H9 (cell line): Measurements from ENCODE around the gene TLE4. TPM values are rescaled to one million over a fixed set of nuclear protein-coding genes. Genes with fewer than 3 reads are reported as not detected.

Experiments
- DNase-seq: peaks from one replicate; pipeline ENCODE4 v3.0.0-alpha.2; 2017
- H2AFZ ChIP-seq: one replicate; pipeline ENCODE4 v1.6.1; 2013; ENCODE audit warnings: mild to moderate bottlenecking, low read length, control low read depth, moderate library complexity
- H2AK5ac ChIP-seq: 2 replicates; pipeline ENCODE4 v1.6.1; 2013; ENCODE audit warnings: low read length, control low read depth, mixed read lengths; ENCODE audit not compliant: insufficient read length
- H2BK120ac ChIP-seq: one replicate; pipeline ENCODE4 v1.6.1; 2013; ENCODE audit warnings: low read depth, mild to moderate bottlenecking, low read length, control low read depth, inconsistent platforms; ENCODE audit not compliant: poor library complexity, severe bottlenecking
- H2BK12ac ChIP-seq: 2 replicates; pipeline ENCODE4 v1.6.1; 2013; ENCODE audit warnings: low read length, control low read depth, mixed read lengths, low read depth; ENCODE audit not compliant: insufficient read length
- H2BK15ac ChIP-seq: 2 replicates; pipeline ENCODE4 v1.6.1; 2013; ENCODE audit warnings: low read depth, low read length, control low read depth
- H2BK20ac ChIP-seq: one replicate; pipeline ENCODE4 v1.6.1; 2013; ENCODE audit warnings: low read depth, mild to moderate bottlenecking, low read length, control low read depth, inconsistent platforms; ENCODE audit not compliant: poor library complexity, severe bottlenecking
- H2BK5ac ChIP-seq: 2 replicates; pipeline ENCODE4 v1.6.1; 2013; ENCODE audit warnings: low read length, control low read depth, mixed read lengths; ENCODE audit not compliant: insufficient read length
- H3K14ac ChIP-seq: 2 replicates; pipeline ENCODE4 v1.6.1; 2013; ENCODE audit warnings: low read length, control low read depth; ENCODE audit not compliant: insufficient read depth
- H3K18ac ChIP-seq: 2 replicates; pipeline ENCODE4 v1.6.1; 2013; ENCODE audit warnings: low read depth, mild to moderate bottlenecking, mixed read lengths, low read length, control low read depth; ENCODE audit not compliant: insufficient read length
- H3K23ac ChIP-seq: 2 replicates; pipeline ENCODE4 v1.6.1; 2013; ENCODE audit warnings: low read length, control low read depth, mixed read lengths, low read depth; ENCODE audit not compliant: insufficient read length
- H3K23me2 ChIP-seq: 2 replicates; pipeline ENCODE4 v1.6.1; 2013; ENCODE audit warnings: low read depth, mild to moderate bottlenecking, mixed read lengths, low read length, control low read depth; ENCODE audit not compliant: insufficient read length, poor library complexity, severe bottlenecking
- H3K27ac ChIP-seq: 2 replicates; pipeline ENCODE4 v1.5.1; 2013; ENCODE audit warnings: low read length, control low read depth, mixed read lengths, low read depth; ENCODE audit not compliant: insufficient read length
- H3K27me3 ChIP-seq: 2 replicates; pipeline ENCODE4 v1.6.1; 2013; ENCODE audit warnings: low read length, control low read depth, inconsistent platforms; ENCODE audit not compliant: insufficient read depth
- H3K4ac ChIP-seq: 2 replicates; pipeline ENCODE4 v1.6.1; 2013; ENCODE audit warnings: low read depth, mild to moderate bottlenecking, control low read depth, inconsistent platforms, low read length, moderate library complexity
- H3K4me1 ChIP-seq: 2 replicates; pipeline ENCODE4 v1.6.1; 2013; ENCODE audit warnings: low read length, control low read depth, inconsistent platforms; ENCODE audit not compliant: insufficient read depth
- H3K4me2 ChIP-seq: 2 replicates; pipeline ENCODE4 v1.6.1; 2013; ENCODE audit warnings: low read length, control low read depth, mixed read lengths; ENCODE audit not compliant: insufficient read length, insufficient read depth
- H3K56ac ChIP-seq: 2 replicates; pipeline ENCODE4 v1.6.1; 2013; ENCODE audit warnings: low read depth, mild to moderate bottlenecking, mixed read lengths, low read length, control low read depth; ENCODE audit not compliant: insufficient read length
- H3K79me1 ChIP-seq: 2 replicates; pipeline ENCODE4 v1.6.1; 2013; ENCODE audit warnings: low read depth, mild to moderate bottlenecking, moderate library complexity, low read length, control low read depth, inconsistent platforms; ENCODE audit not compliant: insufficient read depth, poor library complexity, severe bottlenecking
- H3K79me2 ChIP-seq: 2 replicates; pipeline ENCODE4 v1.6.1; 2013; ENCODE audit warnings: low read length, control low read depth, inconsistent platforms; ENCODE audit not compliant: insufficient read depth
- H3K9ac ChIP-seq: 2 replicates; pipeline ENCODE4 v1.6.1; 2013; ENCODE audit warnings: low read length, control low read depth, mixed read lengths; ENCODE audit not compliant: insufficient read length; ENCODE audit errors: extremely low read depth
- H3K9me3 ChIP-seq: one replicate; pipeline ENCODE4 v1.6.1; 2013; ENCODE audit warnings: low read depth, low read length, inconsistent platforms; ENCODE audit not compliant: control insufficient read depth
- H3T11ph ChIP-seq: one replicate; pipeline ENCODE4 v1.6.1; 2013; ENCODE audit warnings: mild to moderate bottlenecking, low read length, control low read depth, inconsistent platforms
- H4K20me1 ChIP-seq: one replicate; pipeline ENCODE4 v1.6.1; 2013; ENCODE audit not compliant: control insufficient read depth, insufficient read length, insufficient read depth
- H4K5ac ChIP-seq: 2 replicates; pipeline ENCODE4 v1.6.1; 2013; ENCODE audit warnings: low read depth, mild to moderate bottlenecking, mixed read lengths, low read length, control low read depth; ENCODE audit not compliant: insufficient read length
- H4K8ac ChIP-seq: replicated peaks from 2 replicates; pipeline ENCODE4 v1.6.1; 2013; ENCODE audit warnings: low read length, control low read depth, mixed read lengths, low read depth; ENCODE audit not compliant: insufficient read length
- H4K91ac ChIP-seq: 2 replicates; pipeline ENCODE4 v1.6.1; 2013; ENCODE audit warnings: low read depth, mild to moderate bottlenecking, moderate library complexity, mixed read lengths, low read length, control low read depth; ENCODE audit not compliant: insufficient read length
- H3K27ac Mint-ChIP-seq, 3 experiments: 2 replicates in 2 of 3; 3 replicates in 1 of 3; pipeline ENCODE4 v1.8.0; 2020 to 2021; ENCODE audit warnings: mixed read lengths in 3 of 3, mild to moderate bottlenecking in 1 of 3, moderate library complexity in 1 of 3
- H3K27me3 Mint-ChIP-seq: 2 replicates; pipeline ENCODE4 v1.8.0; 2021; ENCODE audit warnings: low read depth, mild to moderate bottlenecking, moderate library complexity, mixed read lengths
- H3K36me3 Mint-ChIP-seq, 3 experiments: 2 replicates in 2 of 3; 3 replicates in 1 of 3; pipeline ENCODE4 v1.8.0; 2020 to 2021; ENCODE audit warnings: low read depth in 3 of 3, mixed read lengths in 3 of 3; ENCODE audit not compliant: insufficient read depth in 1 of 3
- H3K4me1 Mint-ChIP-seq, 2 experiments: 2 replicates each; pipeline ENCODE4 v1.8.0; 2020; ENCODE audit warnings: mixed read lengths in 2 of 2
- H3K4me3 Mint-ChIP-seq, 2 experiments: 2 replicates in 1 of 2; 3 replicates in 1 of 2; pipeline ENCODE4 v1.8.0; 2020 to 2021; ENCODE audit warnings: mild to moderate bottlenecking in 2 of 2, mixed read lengths in 2 of 2, moderate library complexity in 1 of 2
- H3K9me3 Mint-ChIP-seq, 2 experiments: 2 replicates in 1 of 2; 3 replicates in 1 of 2; pipeline ENCODE4 v1.8.0; 2020; ENCODE audit warnings: mild to moderate bottlenecking in 2 of 2, mixed read lengths in 2 of 2, moderate library complexity in 1 of 2
- CTCF ChIP-seq: fragments of 200-600 bp; sonication (generic); conservative IDR thresholded peaks from 3 replicates; pipeline ENCODE4 v1.8.0; 2021; ENCODE audit warnings: antibody characterized with exemption, mild to moderate bottlenecking
- WGBS: extraction: QIAGEN DNeasy Blood & Tissue Kit; methylation state at CpG from one replicate; pipeline ENCODE4 v1.1.7; 2013; ENCODE audit warnings: missing lambda C conversion rate, low lambda C conversion rate, mixed read lengths; ENCODE audit not compliant: insufficient read length; ENCODE audit errors: extremely low coverage; 5-methylcytosine and 5-hydroxymethylcytosine counted together
- total RNA-seq: library from RNA; stranded (reverse); gene quantifications from 2 replicates; pipeline ENCODE4 v1.2.1, GENCODE V29; 2021

The TLE4 gene
- total RNA-seq, 1 experiment from 2014 or later = 35.1 TPM

- H3K23me2 ChIP-seq = no peaks in the 10 kb centered on the region
- H3K23ac ChIP-seq = no peak overlapping the region
- no peak overlapping the region for H4K8ac ChIP-seq
- no peak overlapping the region for H3T11ph ChIP-seq
- WGBS = no CpG with 5 or more reads among the region's 4 CpGs
- no peaks in the 10 kb centered on the region for H4K20me1 ChIP-seq
- Mint-ChIP-seq H3K4me1 (peaks cover 26 to 27% of the 10 kb centered on the region in 2 experiments), H3K36me3 (peaks cover 2 to 13% (median 12%) of the 10 kb centered on the region in 3 experiments; a peak in 4 of 7 replicates), H3K9me3 (no peaks in the 10 kb centered on the region), H3K4me3 (no peak overlapping the region), H3K27me3 (no peaks in the 10 kb centered on the region), H3K27ac (no peak overlapping the region)
- H2BK120ac ChIP-seq = no peak overlapping the region
- no peak for DNase-seq
- H3K56ac ChIP-seq = no peak overlapping the region
- H2BK12ac ChIP-seq = no peak overlapping the region
- H3K4me1 ChIP-seq = peaks cover 4% of the 10 kb centered on the region; the same call in 1 of the 2 replicates
- no peak for TF ChIP-seq CTCF
- H4K91ac ChIP-seq = no peak overlapping the region
- no peak overlapping the region for H3K14ac ChIP-seq
- no peak overlapping the region for H3K4me2 ChIP-seq
- H4K5ac ChIP-seq = no peak overlapping the region
- H3K9ac ChIP-seq = no peak overlapping the region
- H3K79me2 ChIP-seq = no peaks in the 10 kb centered on the region
- no peak overlapping the region for H3K18ac ChIP-seq
- H3K4ac ChIP-seq = no peak overlapping the region
- H2BK20ac ChIP-seq = no peak overlapping the region
- no peak overlapping the region for H2BK5ac ChIP-seq
- no peak overlapping the region for H2BK15ac ChIP-seq
- H2AK5ac ChIP-seq = no peak overlapping the region
- no peaks in the 10 kb centered on the region for H3K27me3 ChIP-seq
- no peaks in the 10 kb centered on the region for H3K79me1 ChIP-seq
- H3K27ac ChIP-seq = no peak overlapping the region
- H2AFZ ChIP-seq = no peak overlapping the region
- no peaks in the 10 kb centered on the region for H3K9me3 ChIP-seq
These were observed 116.6 kb downstream of the TLE4 start for GRCh38 chr9:79688363-79688762.
